ENCODE data around the gene GNG7. TPM values are rescaled to one million over a fixed set of nuclear protein-coding genes. Genes with fewer than 3 reads are reported as not detected.

Gene GNG7
- total and polyA plus RNA-seq, 12 donors, result 0.83 to 16.5 (median 7.8) TPM

DNA sequence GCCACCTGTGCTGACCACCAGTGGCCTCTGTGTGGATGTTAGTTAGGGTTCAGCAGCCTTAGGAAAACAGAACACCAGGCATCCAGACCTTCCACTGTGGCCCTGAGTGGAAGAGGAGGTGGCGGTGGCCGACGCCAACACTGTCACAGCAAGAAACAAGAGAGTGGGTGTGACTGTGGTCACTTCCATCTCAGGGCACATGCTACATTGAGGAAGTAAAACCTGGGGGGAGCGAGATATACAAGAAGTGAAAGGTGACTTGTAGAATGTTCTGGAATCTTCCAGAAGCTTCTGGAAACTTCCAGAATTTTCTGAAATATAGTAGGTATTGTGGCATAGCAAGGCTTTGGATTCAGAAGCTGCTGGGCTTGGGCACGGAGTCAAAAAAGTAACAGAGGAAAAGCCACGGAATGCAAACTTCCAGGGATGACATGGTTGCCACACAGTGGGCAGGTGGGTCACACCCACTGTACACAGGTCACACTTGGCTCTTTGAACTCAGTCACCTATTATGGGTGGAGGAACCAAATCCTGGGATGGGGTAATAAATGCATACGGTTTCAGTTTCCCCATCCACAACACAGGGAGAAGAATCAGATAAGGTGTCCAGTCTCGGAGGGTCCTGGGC is 24.3 kb downstream of the GNG7 start:
- WGBS, 4 donors, result 80 to 87% (median 84%) methylated on average over 7 to 8 of the region's 8 CpGs
- Histone ChIP-seq H3K4me1 (replicated peaks in 1 of 2) (no peaks in the 10 kb centered on the region), H3K27me3 (no peaks in the 10 kb centered on the region), H3K9me3 (replicated peaks in 1 of 3) (no peaks in the 10 kb centered on the region), H3K4me3 (no peak overlapping the region), H3K27ac (no peak overlapping the region), H3K36me3 (replicated peaks in 1 of 2) (no peaks in the 10 kb centered on the region)
- intact Hi-C loops (cut with DNase I), result no loop called here
- no peak for DNase-seq
- no peak for TF ChIP-seq CTCF (IDR thresholded peaks at IDR 0.05)
- TF ChIP-seq POLR2A (IDR thresholded peaks at IDR 0.05), result no peak

GRCh38 chr19:2676823-2677222 is 25.7 kb downstream of the GNG7 start:
- H3K36me3 ChIP-seq (replicated peaks in 1 of 2), result no peaks in the 10 kb centered on the region
- H3K4me1 ChIP-seq (replicated peaks in 1 of 2), result no peaks in the 10 kb centered on the region
- no peaks in the 10 kb centered on the region for H3K27me3 ChIP-seq
- no peak overlapping the region for H3K27ac ChIP-seq
- no peaks in the 10 kb centered on the region for H3K9me3 ChIP-seq (replicated peaks in 1 of 3)
- H3K4me3 ChIP-seq, result no peak overlapping the region
- intact Hi-C loops (cut with DNase I), result no loop called here
- 81 to 88% (median 87%) methylated on average over 12 of the region's 12 CpGs for WGBS, 4 donors
- DNase-seq, result no peak
- TF ChIP-seq POLR2A (IDR thresholded peaks at IDR 0.05), result no peak
- TF ChIP-seq CTCF (IDR thresholded peaks at IDR 0.05), result no peak

DNA sequence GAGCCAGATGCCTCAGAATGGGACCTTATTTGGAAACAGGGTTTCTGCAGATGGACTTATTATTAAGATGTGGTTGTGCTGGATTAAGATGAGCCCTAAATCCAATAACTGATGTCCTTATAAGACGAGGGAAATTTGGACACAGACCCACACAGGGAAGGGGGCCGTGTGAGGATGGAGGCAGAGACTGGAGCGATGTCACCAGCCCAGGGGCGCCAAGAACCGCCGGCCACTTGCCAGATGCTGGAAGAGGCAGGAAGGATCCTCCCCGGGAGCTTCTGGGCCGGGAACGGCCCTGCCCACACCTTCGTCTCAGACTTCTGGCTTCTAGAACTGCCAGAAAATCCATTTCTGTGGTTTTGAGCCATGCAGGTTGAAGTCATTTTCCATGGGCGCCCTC is 26.6 kb downstream of the GNG7 start:
- WGBS, 4 donors, result 63 to 91% (median 75%) methylated on average over 11 of the region's 11 CpGs
- H3K4me3 ChIP-seq, result no peak overlapping the region

GRCh38 chr19:2670217-2670616 is 32.3 kb downstream of the GNG7 start:
- TF ChIP-seq POLR2A (IDR thresholded peaks at IDR 0.05) (no peak), CTCF (IDR thresholded peaks at IDR 0.05) (no peak)
- Histone ChIP-seq H3K27me3 (no peaks in the 10 kb centered on the region), H3K9me3 (replicated peaks in 1 of 3) (no peaks in the 10 kb centered on the region), H3K36me3 (replicated peaks in 1 of 2) (no peaks in the 10 kb centered on the region), H3K4me1 (replicated peaks in 1 of 2) (no peaks in the 10 kb centered on the region), H3K4me3 (no peak overlapping the region), H3K27ac (no peak overlapping the region)
- no peak for DNase-seq
- intact Hi-C loops (cut with DNase I), result no loop called here
- WGBS, 4 donors, result 60 to 77% (median 71%) methylated on average over 1 to 16 of the region's 16 CpGs

More for the DNA sequence above, 26.6 kb downstream of the GNG7 start:
- intact Hi-C loops (cut with DNase I), result no loop called here
- Histone ChIP-seq H3K27me3 (no peaks in the 10 kb centered on the region), H3K27ac (no peak overlapping the region), H3K9me3 (replicated peaks in 1 of 3) (no peaks in the 10 kb centered on the region), H3K36me3 (replicated peaks in 1 of 2) (no peaks in the 10 kb centered on the region), H3K4me1 (replicated peaks in 1 of 2) (no peaks in the 10 kb centered on the region)
- DNase-seq, result no peak
- TF ChIP-seq CTCF (IDR thresholded peaks at IDR 0.05), result no peak
- TF ChIP-seq POLR2A (IDR thresholded peaks at IDR 0.05), result no peak

Data from adrenal gland (tissue), 12 donors.